Stomach smooth muscle (tissue), 2 donors: Measurements from ENCODE around the gene NXN.
A peak's percentile ranks its signal among the peaks of the same experiment; 100 is the strongest.
"Not testable (repeated sequence)": the region's sequence is repeated elsewhere in the genome, so short reads cannot be mapped to it uniquely, and the experiment has no call there.

Experiments used
- H3K27ac ChIP-seq: one replicate; pipeline ENCODE4 v1.7.0; 2013; ENCODE audit warnings: mild to moderate bottlenecking, low read length, inconsistent platforms
- H3K27me3 ChIP-seq, 2 donors: one replicate each; pipeline ENCODE4 v1.7.0; 2013; ENCODE audit warnings: low read length in 2 of 2; ENCODE audit not compliant: insufficient read depth in 2 of 2, control insufficient read depth in 1 of 2
- H3K36me3 ChIP-seq, 2 donors: one replicate each; pipeline ENCODE4 v1.7.0; 2013; ENCODE audit warnings: low read length in 2 of 2; ENCODE audit not compliant: control insufficient read depth in 2 of 2, insufficient read depth in 2 of 2
- H3K4me1 ChIP-seq: one replicate; pipeline ENCODE4 v1.7.0; 2013; ENCODE audit warnings: low read length; ENCODE audit not compliant: control insufficient read depth, insufficient read depth
- H3K4me3 ChIP-seq, 2 donors: one replicate each; pipeline ENCODE4 v1.7.0; 2013; ENCODE audit warnings: low read length in 2 of 2
- H3K9ac ChIP-seq, 2 donors: one replicate each; pipeline ENCODE4 v1.7.0; 2013; ENCODE audit warnings: low read length in 2 of 2, mild to moderate bottlenecking in 1 of 2
- H3K9me3 ChIP-seq, 2 donors: one replicate each; pipeline ENCODE4 v1.7.0; 2013; ENCODE audit warnings: low read length in 2 of 2; ENCODE audit not compliant: control insufficient read depth in 2 of 2
- donor health status: healthy.
- donor health status: Pancreatic carcinoma.

Gene NXN

DNA sequence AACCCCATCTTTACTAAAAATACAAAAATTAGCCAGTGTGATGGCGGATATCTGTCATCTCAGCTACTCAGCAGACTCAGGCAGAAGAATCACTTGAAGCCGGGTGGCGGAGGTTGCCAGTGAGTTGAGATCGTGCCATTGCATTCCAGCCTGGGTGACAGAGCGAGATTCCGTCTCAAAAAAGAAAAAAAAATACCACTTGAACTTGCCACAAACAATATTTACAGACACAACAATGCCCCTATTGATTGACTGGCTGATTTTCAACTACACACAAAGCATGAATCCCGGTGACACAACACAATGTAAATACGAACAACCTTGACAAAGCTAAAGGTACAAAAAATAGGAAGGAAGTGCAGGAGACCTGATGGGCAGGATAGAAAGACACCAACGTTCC, 49.3 kb downstream of the NXN start:
- Histone ChIP-seq H3K4me3 (no peak overlapping the region), H3K27ac (peak overlapping the region; percentile 24), H3K4me1 (peaks cover 41% of the 10 kb centered on the region), H3K9ac (no peak overlapping the region), H3K9me3 (no peaks in the 10 kb centered on the region), H3K27me3 (no peaks in the 10 kb centered on the region), H3K36me3 (no peaks in the 10 kb centered on the region)

DNA sequence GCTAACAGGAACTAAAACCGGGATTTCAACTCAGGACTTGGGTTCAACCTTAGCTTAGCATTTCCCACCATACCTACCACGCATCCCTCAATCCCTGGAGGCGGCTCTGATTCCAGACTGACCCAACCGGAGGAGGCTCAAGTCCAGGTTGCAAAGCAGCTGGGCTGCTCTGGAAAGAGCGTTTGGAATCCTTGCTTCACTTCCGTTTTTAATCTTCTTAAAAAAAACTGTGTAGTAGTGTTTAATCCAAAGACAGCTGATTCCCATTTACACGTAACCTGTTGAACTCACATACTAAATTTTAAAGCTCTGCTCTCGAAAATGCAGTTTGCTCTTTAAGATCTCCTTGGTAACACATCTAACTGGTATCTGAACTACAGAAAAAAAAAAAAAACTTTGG, 50.0 kb downstream of the NXN start:
- Histone ChIP-seq H3K4me3 (no peak overlapping the region), H3K9me3 (no peaks in the 10 kb centered on the region), H3K36me3 (no peaks in the 10 kb centered on the region), H3K9ac (no peak overlapping the region), H3K27ac (peak overlapping the region; percentile 24), H3K27me3 (no peaks in the 10 kb centered on the region), H3K4me1 (peaks cover 39% of the 10 kb centered on the region)

DNA sequence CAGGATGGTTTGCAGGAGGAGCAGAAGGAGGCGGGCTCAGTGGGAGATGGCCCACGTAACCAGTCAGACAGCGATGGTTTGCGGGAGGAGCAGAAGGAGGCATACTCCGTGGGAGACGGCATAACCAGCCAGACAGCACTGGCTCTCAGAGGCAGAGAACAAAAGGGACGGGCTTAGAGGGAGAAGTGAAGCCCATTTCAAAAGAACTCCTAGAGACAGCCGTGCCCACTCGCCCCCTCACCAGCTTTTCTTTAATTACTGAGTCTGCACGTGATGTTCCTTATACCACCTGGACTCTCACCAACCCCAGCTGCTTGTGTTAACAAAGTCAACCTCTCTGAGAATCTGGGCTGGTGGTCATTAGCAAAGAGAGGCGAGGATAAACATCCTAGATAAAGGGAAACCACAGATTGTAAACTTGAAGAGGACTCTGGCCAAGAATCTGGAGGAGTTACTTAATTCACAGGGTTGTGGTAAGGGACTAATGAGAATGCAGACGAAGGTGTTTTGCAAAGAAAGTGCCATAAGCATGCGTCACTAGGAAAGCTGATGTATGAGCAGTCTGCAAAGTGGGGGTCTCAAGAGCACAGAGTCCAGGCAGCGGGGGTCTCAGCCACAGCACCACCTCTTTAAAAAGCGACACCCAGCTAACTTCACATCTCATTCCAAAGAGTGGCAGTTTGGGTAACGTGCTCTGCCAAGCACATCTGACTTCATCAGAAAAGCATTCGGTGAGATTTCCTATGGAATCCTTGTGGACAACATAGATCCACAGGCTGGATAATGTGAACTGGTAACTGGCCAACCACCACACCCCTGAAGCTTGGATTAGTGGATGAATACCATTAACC, 51.7 kb downstream of the NXN start:
- H3K36me3 ChIP-seq = no peaks in the 10 kb centered on the region
- no peaks in the 10 kb centered on the region for H3K27me3 ChIP-seq
- H3K27ac ChIP-seq = peak overlapping the region; percentile 70
- H3K4me1 ChIP-seq = peaks cover 31% of the 10 kb centered on the region
- H3K4me3 ChIP-seq = peak overlapping the region; percentile 54 to 55
- no peaks in the 10 kb centered on the region for H3K9me3 ChIP-seq
- peak overlapping the region; percentile 33 to 42 for H3K9ac ChIP-seq

DNA sequence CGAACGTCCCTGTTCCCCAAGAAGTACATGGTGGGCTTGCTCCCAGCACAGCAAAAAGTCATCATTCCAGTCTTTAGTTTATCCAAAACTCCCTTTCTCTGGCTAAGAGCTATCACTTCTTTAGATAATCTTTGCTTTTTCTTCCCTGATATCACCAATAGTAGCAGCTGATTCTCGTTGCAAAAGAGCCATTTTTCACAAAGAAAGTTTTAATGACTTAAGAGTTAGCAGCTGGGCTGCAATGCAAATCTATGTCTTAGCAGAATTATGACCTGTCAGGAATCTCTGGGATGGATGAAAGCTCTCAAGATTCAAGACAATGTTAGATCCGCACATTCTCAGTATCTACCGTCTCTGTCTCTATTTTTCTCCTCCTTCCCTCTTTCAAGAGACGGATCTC, 53.8 kb downstream of the NXN start:
- H3K27me3 ChIP-seq = no peaks in the 10 kb centered on the region
- no peaks in the 10 kb centered on the region for H3K9me3 ChIP-seq
- no peak overlapping the region for H3K27ac ChIP-seq
- no peak overlapping the region for H3K9ac ChIP-seq
- no peak overlapping the region for H3K4me3 ChIP-seq
- peaks cover 0 to 2% of the 10 kb centered on the region in 2 donors for H3K36me3 ChIP-seq
- peaks cover 30% of the 10 kb centered on the region for H3K4me1 ChIP-seq

DNA sequence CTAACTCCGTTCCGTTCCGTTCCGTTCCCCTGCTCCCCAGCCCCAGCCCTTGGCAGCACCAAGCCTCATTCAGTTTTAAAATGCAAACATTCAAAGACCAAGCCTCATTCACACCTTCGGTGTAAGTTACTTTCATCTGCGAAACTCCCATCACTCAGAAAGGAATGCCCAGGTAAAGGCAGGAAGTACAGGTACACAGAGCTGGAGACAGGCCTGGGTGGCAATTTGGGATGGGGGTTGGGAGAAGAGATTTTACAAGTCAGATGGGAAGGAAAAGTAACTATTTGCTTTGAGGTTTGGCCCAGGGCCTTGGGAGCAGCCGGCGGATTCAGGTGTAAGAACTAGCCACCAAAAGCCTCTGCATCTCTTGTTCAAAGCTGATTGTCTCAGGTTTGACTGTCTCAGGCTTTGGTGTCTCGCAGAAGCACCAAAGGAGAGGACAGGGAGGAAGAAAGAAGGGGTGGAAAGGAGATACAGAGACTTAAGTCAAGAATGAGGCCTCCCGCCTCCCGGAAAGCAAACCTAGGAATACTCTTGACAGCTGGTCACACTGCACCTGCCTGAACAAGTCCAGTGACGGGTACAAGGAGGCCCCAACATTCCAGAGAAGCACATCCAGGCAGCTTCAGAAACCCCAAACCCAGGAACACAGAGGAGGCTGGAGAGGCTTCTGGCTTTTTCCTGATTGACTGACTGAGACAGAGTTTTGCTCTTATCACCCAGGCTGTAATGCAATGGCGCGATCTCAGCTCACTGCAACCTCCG, 54.7 kb downstream of the NXN start:
- Histone ChIP-seq H3K36me3 (peaks cover 0 to 2% of the 10 kb centered on the region in 2 donors), H3K9me3 (no peaks in the 10 kb centered on the region), H3K4me1 (peaks cover 30% of the 10 kb centered on the region), H3K27ac (no peak overlapping the region), H3K27me3 (no peaks in the 10 kb centered on the region), H3K4me3 (no peak overlapping the region), H3K9ac (no peak overlapping the region)

DNA sequence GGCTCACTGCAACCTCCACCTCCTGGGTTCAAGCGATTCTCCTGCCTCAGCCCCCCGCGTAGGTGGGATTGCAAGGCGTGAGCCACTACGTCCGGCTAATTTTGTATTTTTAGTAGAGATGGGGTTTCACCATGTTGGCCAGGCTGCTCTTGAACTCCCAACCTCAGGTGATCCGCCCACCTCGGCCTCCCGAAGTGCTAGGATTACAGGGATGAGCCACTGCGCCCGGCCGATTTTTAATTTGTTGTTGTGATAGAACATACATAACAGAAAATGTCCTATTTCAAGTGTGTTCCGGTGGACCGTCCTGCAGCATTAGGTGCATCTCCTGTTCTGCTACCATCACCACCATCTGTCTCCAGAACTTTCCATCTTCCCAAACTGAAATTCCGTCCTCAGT, 55.3 kb downstream of the NXN start:
- H3K27me3 ChIP-seq, H3K4me3 ChIP-seq, H3K27ac ChIP-seq, H3K9me3 ChIP-seq, H3K36me3 ChIP-seq, H3K9ac ChIP-seq: not testable (repeated sequence)
- peaks cover 25% of the 10 kb centered on the region for H3K4me1 ChIP-seq

DNA sequence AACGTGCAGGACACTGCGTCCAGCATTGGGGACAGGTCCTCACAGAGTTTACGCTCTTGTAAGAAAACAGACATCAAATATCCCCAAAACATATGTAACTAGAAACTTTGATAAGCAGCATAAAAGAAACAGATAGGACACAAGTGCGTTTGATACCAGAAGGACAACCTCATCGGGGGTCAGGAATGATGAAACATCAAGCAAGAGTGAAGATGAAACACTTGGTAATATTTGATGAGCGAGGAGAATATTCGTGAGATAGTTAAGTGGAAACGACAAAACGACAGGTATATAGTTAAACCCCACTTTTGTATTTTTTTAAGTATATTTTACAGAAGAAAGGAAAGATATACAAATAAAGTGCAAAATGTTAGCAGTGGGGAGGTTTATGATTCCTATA, 55.9 kb downstream of the NXN start:
- no peak overlapping the region for H3K9ac ChIP-seq

DNA sequence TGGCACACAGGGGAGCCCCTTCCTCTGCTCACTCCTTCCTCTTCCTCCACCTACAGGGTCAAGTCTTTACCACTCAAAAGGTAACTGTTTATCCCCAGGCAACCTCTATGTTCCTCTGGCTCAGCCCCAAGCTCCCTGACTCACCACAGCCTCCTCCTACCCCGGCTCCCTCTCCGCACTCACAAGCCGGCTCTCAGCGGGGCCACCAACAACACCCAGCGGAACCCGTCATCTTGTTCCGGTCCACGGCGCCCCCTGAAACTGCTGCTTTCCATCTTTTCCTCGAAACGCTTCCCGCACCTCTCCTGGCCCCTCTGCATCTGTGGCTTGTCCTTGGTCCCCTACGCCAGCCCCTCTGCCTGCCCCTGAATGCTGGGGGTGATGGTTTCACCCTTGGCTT, 58.4 kb downstream of the NXN start:
- Histone ChIP-seq H3K9me3 (no peaks in the 10 kb centered on the region), H3K9ac (no peak overlapping the region), H3K4me1 (peaks cover 16% of the 10 kb centered on the region), H3K4me3 (no peak overlapping the region), H3K27ac (peak overlapping the region; percentile 18), H3K27me3 (no peaks in the 10 kb centered on the region), H3K36me3 (peaks cover 0 to 2% of the 10 kb centered on the region in 2 donors)

More for the DNA sequence above, 55.9 kb downstream of the NXN start:
- Histone ChIP-seq H3K4me1 (peaks cover 21% of the 10 kb centered on the region), H3K9me3 (no peaks in the 10 kb centered on the region), H3K27ac (no peak overlapping the region), H3K36me3 (peaks cover 0 to 2% of the 10 kb centered on the region in 2 donors), H3K27me3 (no peaks in the 10 kb centered on the region), H3K4me3 (no peak overlapping the region)

DNA sequence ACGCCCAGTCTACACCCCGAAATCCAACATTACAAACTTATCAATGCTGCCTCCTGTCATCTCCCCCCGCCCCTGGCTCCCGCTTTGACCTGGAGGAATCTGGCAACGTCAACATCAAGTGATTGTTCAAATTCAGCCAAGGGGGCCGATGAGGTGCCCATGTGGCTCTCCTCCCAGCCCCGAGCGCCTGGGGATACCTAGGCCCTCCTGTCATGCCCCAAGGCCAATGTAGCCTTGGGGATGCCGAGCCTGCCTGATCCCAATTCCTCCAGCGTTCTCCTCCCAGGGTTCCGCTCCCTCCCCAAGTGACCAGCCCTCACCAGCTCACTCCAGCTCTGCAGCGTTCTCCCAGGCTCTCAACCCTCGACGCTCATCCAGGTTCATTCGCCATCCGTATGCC, 59.4 kb downstream of the NXN start:
- Histone ChIP-seq H3K9ac (no peak overlapping the region), H3K27ac (no peak overlapping the region), H3K9me3 (no peaks in the 10 kb centered on the region), H3K4me1 (peaks cover 25% of the 10 kb centered on the region), H3K4me3 (no peak overlapping the region), H3K36me3 (peaks cover 0 to 2% of the 10 kb centered on the region in 2 donors), H3K27me3 (no peaks in the 10 kb centered on the region)

DNA sequence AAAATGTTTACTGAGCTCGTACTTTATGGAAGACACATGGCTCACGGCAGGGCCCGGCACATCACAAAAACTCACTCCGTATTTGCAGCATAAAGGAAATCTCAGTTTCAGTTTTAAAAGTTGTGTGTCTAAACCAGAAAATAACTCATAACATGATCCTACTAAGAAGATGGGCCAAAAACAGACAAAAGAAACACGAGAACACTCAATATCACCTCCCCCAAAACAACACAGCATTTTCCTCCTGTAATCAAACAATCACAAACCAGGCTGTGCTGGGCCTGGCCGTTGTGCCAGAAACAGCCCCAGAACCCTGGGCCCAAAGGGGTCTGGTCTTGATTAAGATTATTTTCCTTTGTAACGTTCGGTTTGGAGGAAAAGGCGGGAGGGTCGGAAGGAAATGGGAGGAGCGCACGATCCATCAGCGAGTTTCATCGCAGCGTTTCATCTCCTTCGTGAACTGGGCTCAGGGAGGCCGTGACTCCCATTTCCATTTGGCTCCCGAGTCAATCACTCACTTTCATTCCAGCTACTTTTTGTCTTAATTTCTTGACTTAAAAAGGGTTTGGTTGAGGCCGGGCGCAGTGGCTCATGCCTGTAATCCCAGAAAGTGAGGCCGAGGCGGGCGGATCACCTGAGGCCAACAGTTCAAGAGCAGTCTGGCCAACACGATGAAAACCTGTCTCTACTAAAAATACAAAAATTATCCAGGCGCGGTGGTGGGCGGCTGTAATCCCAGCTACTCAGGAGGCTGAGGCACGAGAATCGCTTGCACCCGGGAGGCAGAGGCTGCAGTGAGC, 61.4 kb downstream of the NXN start:
- Histone ChIP-seq H3K27ac (peak overlapping the region; percentile 80), H3K27me3 (no peaks in the 10 kb centered on the region), H3K9ac (no peak overlapping the region), H3K9me3 (no peaks in the 10 kb centered on the region), H3K4me3 (peak overlapping the region in 1 of 2 donors; percentile 30), H3K4me1 (peaks cover 31% of the 10 kb centered on the region), H3K36me3 (peaks cover 0 to 2% of the 10 kb centered on the region in 2 donors)
